GM06990 (cell line): Measurements from ENCODE around the gene GCDH.

ENCODE experiments used
- DNase-seq: peaks from one replicate; pipeline ENCODE4 v3.0.0-alpha.2; 2011; ENCODE audit not compliant: insufficient read length; ENCODE audit errors: extremely low read depth
- H3K27me3 ChIP-seq: replicated peaks from 2 replicates; pipeline ENCODE4 v1.6.0; 2011; ENCODE audit warnings: low read length; ENCODE audit not compliant: control insufficient read depth, insufficient read depth
- H3K36me3 ChIP-seq: 2 replicates; pipeline ENCODE4 v1.5.1; 2011; ENCODE audit warnings: low read length; ENCODE audit not compliant: control insufficient read depth, insufficient read depth
- H3K4me3 ChIP-seq: replicated peaks from 2 replicates; pipeline ENCODE4 v1.5.1; 2011; ENCODE audit warnings: low read depth, mild to moderate bottlenecking, control low read depth, low read length
- TF ChIP-seq, protein P1 (sequence below): IDR thresholded peaks from 2 replicates; pipeline ENCODE4 v1.5.1; 2011; ENCODE audit warnings: low read length, control low read depth, mild to moderate bottlenecking, inconsistent platforms; ENCODE audit not compliant: insufficient read depth, poor library complexity, severe bottlenecking

GCDH gene

DNA sequence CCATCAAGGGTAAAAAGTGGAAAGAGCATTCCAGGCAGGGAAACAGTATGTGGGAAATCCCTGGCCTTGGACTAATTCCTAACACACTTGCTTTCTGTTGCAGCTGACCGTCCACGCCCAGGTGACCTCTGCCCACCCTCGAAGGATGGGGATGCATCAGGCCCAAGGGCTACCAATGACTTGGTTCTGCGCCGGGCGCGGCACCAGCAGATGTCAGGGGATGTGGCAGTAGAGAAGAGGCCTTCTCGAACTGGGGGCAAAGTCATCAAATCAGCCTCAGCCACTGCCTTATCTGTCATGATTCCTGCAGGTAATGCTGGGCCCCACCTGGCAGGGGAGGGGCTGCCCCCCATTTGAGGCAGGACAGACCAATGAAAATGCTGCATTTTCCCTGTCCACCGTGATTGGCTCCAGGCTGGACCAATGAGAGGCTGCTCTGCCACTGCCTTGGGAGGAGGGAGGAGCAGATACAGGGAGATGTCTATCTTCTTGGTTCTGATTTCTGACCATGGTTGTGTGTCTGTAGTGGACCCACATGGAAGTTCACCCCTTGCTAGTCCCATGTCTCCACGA is 22.3 kb upstream of the GCDH start:
- TF ChIP-seq, protein P1, sequence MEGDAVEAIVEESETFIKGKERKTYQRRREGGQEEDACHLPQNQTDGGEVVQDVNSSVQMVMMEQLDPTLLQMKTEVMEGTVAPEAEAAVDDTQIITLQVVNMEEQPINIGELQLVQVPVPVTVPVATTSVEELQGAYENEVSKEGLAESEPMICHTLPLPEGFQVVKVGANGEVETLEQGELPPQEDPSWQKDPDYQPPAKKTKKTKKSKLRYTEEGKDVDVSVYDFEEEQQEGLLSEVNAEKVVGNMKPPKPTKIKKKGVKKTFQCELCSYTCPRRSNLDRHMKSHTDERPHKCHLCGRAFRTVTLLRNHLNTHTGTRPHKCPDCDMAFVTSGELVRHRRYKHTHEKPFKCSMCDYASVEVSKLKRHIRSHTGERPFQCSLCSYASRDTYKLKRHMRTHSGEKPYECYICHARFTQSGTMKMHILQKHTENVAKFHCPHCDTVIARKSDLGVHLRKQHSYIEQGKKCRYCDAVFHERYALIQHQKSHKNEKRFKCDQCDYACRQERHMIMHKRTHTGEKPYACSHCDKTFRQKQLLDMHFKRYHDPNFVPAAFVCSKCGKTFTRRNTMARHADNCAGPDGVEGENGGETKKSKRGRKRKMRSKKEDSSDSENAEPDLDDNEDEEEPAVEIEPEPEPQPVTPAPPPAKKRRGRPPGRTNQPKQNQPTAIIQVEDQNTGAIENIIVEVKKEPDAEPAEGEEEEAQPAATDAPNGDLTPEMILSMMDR = no peak
- Histone ChIP-seq H3K27me3 (no peaks in the 10 kb centered on the region), H3K36me3 (no peaks in the 10 kb centered on the region), H3K4me3 (no peak overlapping the region)
- DNase-seq = no peak

DNA sequence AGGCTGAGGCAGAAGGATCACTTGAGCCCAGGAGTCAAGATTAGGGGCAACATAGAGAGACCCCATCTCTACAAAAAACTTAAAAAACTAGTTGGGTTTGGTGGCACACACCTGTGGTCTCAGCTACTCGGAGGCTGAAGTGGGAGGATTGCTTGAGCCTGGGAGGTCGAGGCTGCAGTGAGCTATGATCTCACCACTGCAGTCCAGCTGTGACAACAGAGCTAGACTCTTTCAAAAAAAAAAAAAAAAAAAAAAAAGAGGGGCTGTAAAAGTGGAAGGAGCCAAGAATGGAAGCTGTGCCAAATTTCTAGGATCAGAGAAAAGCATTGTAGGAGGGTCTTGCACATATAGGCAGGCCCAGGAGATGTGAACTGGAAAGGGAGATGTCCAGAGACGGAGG is 19.3 kb upstream of the GCDH start:
- H3K36me3 ChIP-seq = no peaks in the 10 kb centered on the region; the same call in none of the 2 replicates
- no peak overlapping the region for H3K4me3 ChIP-seq
- TF ChIP-seq, protein P1 = no peak
- DNase-seq = no peak
- H3K27me3 ChIP-seq = no peaks in the 10 kb centered on the region

DNA sequence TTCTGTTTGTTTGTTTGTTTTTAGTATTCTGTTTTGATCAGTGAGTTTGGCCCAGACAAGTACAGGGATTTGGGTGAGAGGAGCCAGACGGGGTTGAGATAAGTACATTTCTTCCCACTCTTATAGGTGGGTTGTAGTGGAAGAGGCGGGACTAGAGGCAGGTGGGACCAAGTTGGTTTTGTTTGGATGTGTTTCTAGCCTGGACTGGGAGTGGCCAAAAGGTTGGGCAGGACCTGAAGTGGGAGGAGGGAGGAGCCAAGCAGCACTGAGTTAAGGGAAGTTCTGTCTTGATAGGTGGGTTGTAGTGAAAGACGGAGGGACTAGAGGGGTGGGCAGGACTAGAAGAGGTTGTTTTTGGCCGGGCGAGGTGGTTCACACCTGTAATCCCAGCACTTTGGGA is 18.7 kb upstream of the GCDH start:
- Histone ChIP-seq H3K27me3 (no peaks in the 10 kb centered on the region), H3K36me3 (no peaks in the 10 kb centered on the region; the same call in none of the 2 replicates), H3K4me3 (no peak overlapping the region)
- DNase-seq = no peak
- TF ChIP-seq, protein P1 = no peak

DNA sequence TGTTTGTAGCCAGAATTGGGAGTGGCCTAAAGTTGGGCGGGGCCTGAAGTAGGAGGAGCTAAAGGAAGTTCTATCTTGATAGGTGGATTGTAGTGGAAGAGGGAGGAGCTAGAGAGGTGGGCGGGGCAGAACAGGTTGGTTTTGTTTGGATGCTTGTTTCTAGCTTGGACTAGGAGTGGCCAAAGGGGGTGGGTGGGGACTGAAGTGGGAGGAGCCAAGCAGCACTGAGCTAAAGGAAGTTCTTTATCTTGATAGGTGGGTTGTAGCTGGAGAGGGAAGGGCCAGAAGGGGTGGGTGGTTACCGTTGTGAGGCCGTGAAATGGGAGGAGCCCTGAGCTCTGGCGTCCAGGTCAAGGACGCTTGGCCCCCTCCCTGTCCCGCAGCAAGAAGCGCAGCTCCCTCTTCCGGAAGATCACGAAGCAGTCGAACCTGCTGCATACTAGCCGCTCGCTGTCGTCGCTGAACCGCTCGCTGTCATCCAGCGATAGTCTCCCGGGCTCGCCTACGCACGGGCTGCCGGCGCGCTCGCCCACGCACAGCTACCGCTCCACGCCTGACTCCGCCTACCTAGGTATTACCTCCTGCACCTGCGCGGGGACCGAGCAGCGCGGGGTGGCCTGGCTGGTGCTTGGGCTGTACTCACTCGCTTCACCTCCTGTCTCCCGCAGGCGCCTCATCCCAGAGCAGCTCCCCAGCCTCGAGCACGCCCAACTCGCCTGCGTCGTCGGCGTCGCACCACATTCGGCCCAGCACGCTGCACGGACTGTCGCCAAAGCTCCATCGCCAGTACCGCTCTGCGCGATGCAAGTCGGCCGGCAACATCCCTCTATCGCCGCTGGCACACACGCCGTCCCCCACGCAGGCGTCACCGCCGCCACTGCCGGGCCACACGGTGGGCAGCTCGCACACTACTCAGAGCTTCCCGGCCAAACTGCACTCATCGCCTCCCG is 17.7 kb upstream of the GCDH start:
- Histone ChIP-seq H3K4me3 (no peak overlapping the region), H3K36me3 (peaks cover 2% of the 10 kb centered on the region), H3K27me3 (no peaks in the 10 kb centered on the region)
- no peak for DNase-seq
- TF ChIP-seq, protein P1 = no peak

DNA sequence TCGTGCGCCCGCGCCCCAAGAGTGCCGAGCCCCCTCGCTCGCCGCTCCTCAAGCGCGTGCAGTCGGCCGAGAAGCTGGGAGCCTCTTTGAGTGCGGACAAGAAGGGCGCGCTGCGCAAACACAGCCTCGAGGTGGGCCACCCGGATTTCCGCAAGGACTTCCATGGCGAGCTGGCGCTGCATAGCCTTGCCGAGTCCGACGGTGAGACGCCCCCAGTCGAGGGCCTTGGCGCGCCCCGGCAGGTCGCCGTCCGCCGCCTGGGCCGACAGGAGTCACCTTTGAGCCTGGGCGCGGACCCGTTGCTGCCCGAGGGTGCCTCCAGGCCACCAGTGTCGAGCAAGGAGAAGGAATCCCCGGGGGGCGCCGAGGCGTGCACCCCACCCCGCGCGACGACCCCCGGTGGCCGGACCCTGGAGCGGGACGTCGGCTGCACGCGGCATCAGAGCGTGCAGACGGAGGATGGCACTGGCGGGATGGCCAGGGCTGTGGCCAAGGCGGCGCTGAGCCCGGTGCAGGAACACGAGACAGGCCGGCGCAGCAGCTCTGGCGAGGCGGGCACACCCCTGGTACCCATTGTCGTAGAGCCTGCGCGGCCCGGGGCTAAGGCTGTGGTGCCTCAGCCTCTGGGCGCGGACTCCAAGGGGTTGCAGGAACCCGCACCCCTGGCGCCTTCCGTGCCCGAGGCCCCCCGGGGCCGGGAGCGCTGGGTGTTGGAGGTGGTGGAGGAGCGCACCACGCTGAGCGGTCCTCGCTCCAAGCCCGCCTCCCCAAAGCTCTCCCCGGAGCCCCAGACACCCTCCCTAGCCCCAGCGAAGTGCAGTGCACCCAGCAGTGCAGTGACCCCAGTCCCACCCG is 16.8 kb upstream of the GCDH start:
- TF ChIP-seq, protein P1 = no peak
- no peak for DNase-seq
- Histone ChIP-seq H3K36me3 (peaks cover 5% of the 10 kb centered on the region), H3K27me3 (no peaks in the 10 kb centered on the region), H3K4me3 (no peak overlapping the region)
